GM12801 (cell line): ENCODE results near the gene PSMA6.

Source experiments
- CTCF ChIP-seq: IDR thresholded peaks from one replicate; pipeline ENCODE4 v1.5.1; 2011; ENCODE audit warnings: control low read depth; ENCODE audit not compliant: insufficient read length; ENCODE audit errors: extremely low read depth

The PSMA6 gene

GRCh38 chr14:35338731-35339405 lies 46.7 kb downstream of the PSMA6 start:
- TF ChIP-seq CTCF, result no peak

- no peak for TF ChIP-seq CTCF
Observed at GRCh38 chr14:35339761-35340406, 47.7 kb downstream of the PSMA6 start.

GRCh38 chr14:35340616-35341453 lies 48.7 kb downstream of the PSMA6 start:
- TF ChIP-seq CTCF, result no peak

- no peak for TF ChIP-seq CTCF
Observed at GRCh38 chr14:35341454-35341750, 49.2 kb downstream of the PSMA6 start.

- TF ChIP-seq CTCF, result no peak
Observed at GRCh38 chr14:35341751-35342488, 49.7 kb downstream of the PSMA6 start.

- no peak for TF ChIP-seq CTCF
Observed at GRCh38 chr14:35342489-35343010, 50.4 kb downstream of the PSMA6 start.

GRCh38 chr14:35343702-35344101 lies 51.5 kb downstream of the PSMA6 start:
- no peak for TF ChIP-seq CTCF
